Measurements from ENCODE around the gene SMCO3. TPM values are rescaled to one million over a fixed set of nuclear protein-coding genes. Genes with fewer than 3 reads are reported as not detected.

SMCO3 gene
- total and polyA plus RNA-seq, 2 of the 13 experiments (the other 11 are each of a cell fraction or from before 2014, with no cell fraction given) = 0.29 to 0.42 TPM

DNA sequence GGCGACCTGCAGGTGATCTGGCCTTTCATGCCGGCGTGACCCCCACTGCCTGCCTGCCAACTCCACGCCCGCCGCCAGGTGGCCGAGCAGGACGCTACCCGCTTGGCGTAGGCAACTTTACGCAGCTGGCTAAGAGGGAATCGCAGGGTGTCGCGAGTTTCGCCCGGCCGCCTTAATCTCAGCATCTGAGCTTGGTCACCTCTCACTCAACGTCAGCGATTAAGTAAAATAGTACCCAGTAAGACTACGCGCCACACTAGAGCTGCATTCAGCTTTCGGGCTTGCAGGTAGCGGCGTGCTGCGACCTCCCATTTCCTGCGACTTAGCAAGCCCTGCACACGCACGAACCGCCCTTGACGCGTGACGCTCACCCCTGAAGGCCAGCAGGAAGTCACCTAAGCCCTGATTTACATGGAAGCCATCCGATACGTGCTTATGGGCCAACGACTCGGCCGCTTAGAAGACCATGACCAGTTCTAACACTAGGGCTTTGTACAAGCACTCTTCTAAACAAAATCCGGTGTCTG lies 44.0 kb downstream of the SMCO3 start:
- ATAC-seq = peak; percentile 75
- intact Hi-C loops (cut with micrococcal nuclease; ENCODE audit: unreplicated experiment) (loop anchor here (2.0 to 10.0 kb wide), 2 partner anchors 73 to 1115 kb away; partner anchors contain the start of genes ART4 and STRAP), in situ Hi-C loops (cut with HindIII; ENCODE audit: extremely low pct_ligation_motif_present, low pct_unique_long_range_greater_than_20kb) (no loop called here)
- Histone ChIP-seq H3K79me2 (ENCODE audit: insufficient read depth, low read length) (peaks cover 30% of the 10 kb centered on the region), H3K9me3 (ENCODE audit: low read length) (no peaks in the 10 kb centered on the region), H3K9ac (ENCODE audit: insufficient read depth, low read depth, low read length) (peak overlapping the region; percentile 86), H2AFZ (ENCODE audit: low read length) (no peak overlapping the region), H3K36me3 (replicated peaks in 1 of 2; ENCODE audit: control insufficient read depth in 1 of 2, insufficient read depth in 2 of 2, low read length in 2 of 2) (no peaks in the 10 kb centered on the region), H3K4me3 (replicated peaks in 1 of 3; ENCODE audit: insufficient read depth in 1 of 3, low read depth in 2 of 3, low read length in 3 of 3) (peak overlapping the region; percentile 70 to 92 (median 79)), H3K4me1 (ENCODE audit: insufficient read depth, low read length) (peaks cover 29% of the 10 kb centered on the region), H3K27ac (ENCODE audit: extremely low read length, insufficient read depth, low read length) (peak overlapping the region; percentile 95), H4K20me1 (ENCODE audit: insufficient read depth, low read length) (peaks cover 3% of the 10 kb centered on the region; the same call in 1 of the 2 replicates), H3K27me3 (ENCODE audit: control insufficient read depth in 1 of 2, insufficient read depth in 2 of 2, low read length in 2 of 2) (no peaks in the 10 kb centered on the region; a peak in 1 of 5 replicates), H3K4me2 (ENCODE audit: low read depth, low read length) (peak overlapping the region; percentile 83)
- peak; percentile 83 for DNase-seq (ENCODE audit: low spot score)
- no TSS peak for BruUV-seq (replicated peaks)
- ChIA-PET CTCF (ENCODE audit: low intra/inter-chr PET ratio, low total read pairs) (interaction anchor here (1.0 to 2.4 kb wide), 2 partner anchors 14 to 226 kb away, joined by 3 to 7 read pairs; no protein-coding TSS in a partner anchor), POLR2A (interaction anchor here (0.9 to 3.1 kb wide), 11 partner anchors 11 to 1141 kb away, joined by 3 to 71 read pairs (median 6); partner anchors contain the start of genes ART4, C12orf60, DERA and WBP11)
- FAIRE-seq = peak; percentile 39
- WGBS (ENCODE audit: low lambda C conversion rate) = 0% methylated on average over 12 of the region's 38 CpGs
- TF ChIP-seq KLF15 (CRISPR knock-in tag; IDR thresholded peaks at IDR 0.05; ENCODE audit: borderline replicate concordance) (no peak), JARID2 (CRISPR knock-in tag; IDR thresholded peaks at IDR 0.05; ENCODE audit: insufficient replicate concordance) (no peak), SSRP1 (CRISPR knock-in tag; IDR thresholded peaks at IDR 0.05) (0 out of 2 replicates have a peak, but pooled peaks have one; percentile 61), NR2F1 (CRISPR knock-in tag; IDR thresholded peaks at IDR 0.05) (peak; percentile 38 to 50; a peak in 2 of 4 replicates), FIP1L1 (IDR thresholded peaks at IDR 0.05; ENCODE audit: borderline replicate concordance, insufficient read depth, low read depth, low read length) (peak; percentile 58; the same call in 1 of the 2 replicates), MLLT10 (CRISPR knock-in tag; IDR thresholded peaks at IDR 0.05) (no peak), GMEB1 (CRISPR knock-in tag; IDR thresholded peaks at IDR 0.05; ENCODE audit: borderline replicate concordance) (peak; percentile 86), ZNF234 (CRISPR knock-in tag; conservative IDR thresholded peaks at IDR 0.05) (0 out of 2 replicates have a peak, but pooled peaks have one; percentile 75), ZFP62 (CRISPR knock-in tag; IDR thresholded peaks at IDR 0.05) (no peak), SRSF4 (IDR thresholded peaks at IDR 0.05; ENCODE audit: low read depth, low read length, poor library complexity, severe bottlenecking) (peak; percentile 28), SAFB2 (CRISPR knock-in tag; IDR thresholded peaks at IDR 0.05; ENCODE audit: borderline replicate concordance, low read depth) (peak; percentile 66; the same call in 1 of the 2 replicates), SMARCE1 (IDR thresholded peaks at IDR 0.05; ENCODE audit: borderline replicate concordance) (no peak), ZNF782 (CRISPR knock-in tag; IDR thresholded peaks at IDR 0.05; ENCODE audit: borderline replicate concordance) (no peak), ZNF891 (CRISPR knock-in tag; IDR thresholded peaks at IDR 0.05) (peak; percentile 37; the same call in 1 of the 2 replicates)
- TF ChIP-seq, protein P1, sequence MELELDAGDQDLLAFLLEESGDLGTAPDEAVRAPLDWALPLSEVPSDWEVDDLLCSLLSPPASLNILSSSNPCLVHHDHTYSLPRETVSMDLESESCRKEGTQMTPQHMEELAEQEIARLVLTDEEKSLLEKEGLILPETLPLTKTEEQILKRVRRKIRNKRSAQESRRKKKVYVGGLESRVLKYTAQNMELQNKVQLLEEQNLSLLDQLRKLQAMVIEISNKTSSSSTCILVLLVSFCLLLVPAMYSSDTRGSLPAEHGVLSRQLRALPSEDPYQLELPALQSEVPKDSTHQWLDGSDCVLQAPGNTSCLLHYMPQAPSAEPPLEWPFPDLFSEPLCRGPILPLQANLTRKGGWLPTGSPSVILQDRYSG (CRISPR knock-in tag; IDR thresholded peaks at IDR 0.05) = no peak
- TF ChIP-seq, protein P2, sequence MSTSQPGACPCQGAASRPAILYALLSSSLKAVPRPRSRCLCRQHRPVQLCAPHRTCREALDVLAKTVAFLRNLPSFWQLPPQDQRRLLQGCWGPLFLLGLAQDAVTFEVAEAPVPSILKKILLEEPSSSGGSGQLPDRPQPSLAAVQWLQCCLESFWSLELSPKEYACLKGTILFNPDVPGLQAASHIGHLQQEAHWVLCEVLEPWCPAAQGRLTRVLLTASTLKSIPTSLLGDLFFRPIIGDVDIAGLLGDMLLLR (CRISPR knock-in tag; IDR thresholded peaks at IDR 0.05) = no peak
- TF ChIP-seq, protein P3, sequence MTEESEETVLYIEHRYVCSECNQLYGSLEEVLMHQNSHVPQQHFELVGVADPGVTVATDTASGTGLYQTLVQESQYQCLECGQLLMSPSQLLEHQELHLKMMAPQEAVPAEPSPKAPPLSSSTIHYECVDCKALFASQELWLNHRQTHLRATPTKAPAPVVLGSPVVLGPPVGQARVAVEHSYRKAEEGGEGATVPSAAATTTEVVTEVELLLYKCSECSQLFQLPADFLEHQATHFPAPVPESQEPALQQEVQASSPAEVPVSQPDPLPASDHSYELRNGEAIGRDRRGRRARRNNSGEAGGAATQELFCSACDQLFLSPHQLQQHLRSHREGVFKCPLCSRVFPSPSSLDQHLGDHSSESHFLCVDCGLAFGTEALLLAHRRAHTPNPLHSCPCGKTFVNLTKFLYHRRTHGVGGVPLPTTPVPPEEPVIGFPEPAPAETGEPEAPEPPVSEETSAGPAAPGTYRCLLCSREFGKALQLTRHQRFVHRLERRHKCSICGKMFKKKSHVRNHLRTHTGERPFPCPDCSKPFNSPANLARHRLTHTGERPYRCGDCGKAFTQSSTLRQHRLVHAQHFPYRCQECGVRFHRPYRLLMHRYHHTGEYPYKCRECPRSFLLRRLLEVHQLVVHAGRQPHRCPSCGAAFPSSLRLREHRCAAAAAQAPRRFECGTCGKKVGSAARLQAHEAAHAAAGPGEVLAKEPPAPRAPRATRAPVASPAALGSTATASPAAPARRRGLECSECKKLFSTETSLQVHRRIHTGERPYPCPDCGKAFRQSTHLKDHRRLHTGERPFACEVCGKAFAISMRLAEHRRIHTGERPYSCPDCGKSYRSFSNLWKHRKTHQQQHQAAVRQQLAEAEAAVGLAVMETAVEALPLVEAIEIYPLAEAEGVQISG (CRISPR knock-in tag; IDR thresholded peaks at IDR 0.05) = no peak; the same call in 1 of the 2 replicates
